Upper lobe of left lung (tissue), 6 donors: Measurements from ENCODE around the gene DNAH1. TPM values are rescaled to one million over a fixed set of nuclear protein-coding genes. Genes with fewer than 3 reads are reported as not detected.
"Not testable (repeated sequence)": the region's sequence is repeated elsewhere in the genome, so short reads cannot be mapped to it uniquely, and the experiment has no call there.

Source experiments
- ATAC-seq, 2 donors: fragments of 200-7000 bp; cut with Tn5 transposase; one replicate each; pipeline ENCODE4 v1.9.1; 2022; ENCODE audit warnings: mild to moderate bottlenecking in 2 of 2, moderate library complexity in 2 of 2; ENCODE audit not compliant: low FRiP score in 2 of 2
- DNase-seq, 2 donors: peaks; one replicate each; pipeline ENCODE4 v3.0.0-alpha.2; 2019 to 2020
- H3K27ac ChIP-seq, 4 donors: fragments of 200-600 bp; sonication (generic); one replicate each; pipeline ENCODE4 v1.5.1; 2016 to 2019
- H3K27me3 ChIP-seq, 4 donors: fragments of 200-600 bp; sonication (generic); one replicate each; pipeline ENCODE4 v1.5.1; 2017 to 2019
- H3K36me3 ChIP-seq, 4 donors: fragments of 200-600 bp; sonication (generic); one replicate each; pipeline ENCODE4 v1.5.1; 2016 to 2019
- H3K4me1 ChIP-seq, 4 donors: fragments of 200-600 bp; sonication (generic); one replicate each; pipeline ENCODE4 v1.5.1; 2018 to 2019
- H3K4me3 ChIP-seq, 4 donors: fragments of 200-600 bp; sonication (generic); one replicate each; pipeline ENCODE4 v1.5.1; 2017 to 2019; ENCODE audit warnings: mild to moderate bottlenecking in 2 of 4, moderate library complexity in 1 of 4
- H3K9me3 ChIP-seq, 4 donors: fragments of 200-600 bp; sonication (generic); one replicate each; pipeline ENCODE4 v1.5.1; 2018 to 2019
- CTCF ChIP-seq, 6 experiments: fragments of 450-650 bp in 4 of 6; fragments of 200-600 bp in 2 of 6; sonication (generic) in 2 of 6; IDR thresholded peaks; one replicate each; pipeline ENCODE4 v1.5.1; 2016 to 2019; ENCODE audit warnings: antibody characterized with exemption in 6 of 6
- EP300 ChIP-seq, 4 donors: sonication (generic); formaldehyde crosslinking; IDR thresholded peaks; one replicate each; pipeline ENCODE4 v1.5.1; 2017; ENCODE audit warnings: antibody characterized with exemption in 4 of 4, control low read depth in 2 of 4
- POLR2A ChIP-seq, 4 donors: fragments of 450-650 bp; IDR thresholded peaks; one replicate each; pipeline ENCODE4 v1.5.1; 2016 to 2017; ENCODE audit warnings: antibody characterized with exemption in 4 of 4, mild to moderate bottlenecking in 2 of 4
- POLR2AphosphoS5 ChIP-seq, 2 donors: sonication (generic); formaldehyde crosslinking; IDR thresholded peaks; one replicate each; pipeline ENCODE4 v1.5.1; 2017; ENCODE audit warnings: antibody characterized with exemption in 2 of 2
- WGBS, 2 donors: methylation state at CpG; one replicate each; pipeline ENCODE4 v1.1.5; 2017 to 2018; 5-methylcytosine and 5-hydroxymethylcytosine counted together
- total RNA-seq, 6 donors: library from RNA; depleted of rRNA in 4 of 6; stranded (reverse); fragments of >200 nt in 4 of 6; gene quantifications; one replicate each; pipeline versions ENCODE4 v1.1.0 to v1.2.1, GENCODE V29; 2016 to 2021
- donor health status: DM: no; HTN: no; CAD: no; lungs with moderate emphysema.
- donor health status: DM: no; HTN: yes; CAD: no; lungs with severe emphysema.

The DNAH1 gene
- total RNA-seq: 10 to 100 TPM; 10.8 to 67.1 (median 22.4) TPM

- WGBS, 2 donors: 94 to 95% methylated on average over 1 to 3 of the region's 3 CpGs
- Histone ChIP-seq H3K4me1 (peaks cover 19 to 31% (median 22%) of the 10 kb centered on the region in 4 donors), H3K4me3 (peak within 1 kb of the TSS in 3 of 4 donors; percentile 29 to 50 (median 39)), H3K36me3 (no peaks in the 10 kb centered on the region), H3K9me3 (no peaks in the 10 kb centered on the region), H3K27ac (peak within 1 kb of the TSS in 3 of 4 donors; percentile 12 to 50 (median 34)), H3K27me3 (no peaks in the 10 kb centered on the region)
- ATAC-seq (no peak), DNase-seq (no peak)
- TF ChIP-seq POLR2AphosphoS5 (IDR thresholded peaks at IDR 0.05) (no peak), CTCF (IDR thresholded peaks at IDR 0.05) (no peak), EP300 (IDR thresholded peaks at IDR 0.05) (no peak), POLR2A (IDR thresholded peaks at IDR 0.05) (no peak)
These were observed at the start of gene DNAH1 for GRCh38 chr3:52315977-52316764. Gene DNAH1 (plus strand): TSS chr3:52316319. CDS start chr3:52322443, 6,124 bp downstream.

GRCh38 chr3:52268036-52268435 is 48.1 kb upstream of the DNAH1 start:
- DNase-seq (no peak), ATAC-seq (no peak)
- 68 to 76% methylated on average over 7 of the region's 7 CpGs for WGBS, 2 donors
- Histone ChIP-seq H3K36me3 (peaks cover 25 to 69% (median 53%) of the 10 kb centered on the region in 4 donors), H3K27ac (peak overlapping the region; percentile 22 to 73 (median 32)), H3K4me3 (no peak overlapping the region), H3K9me3 (no peaks in the 10 kb centered on the region), H3K27me3 (no peaks in the 10 kb centered on the region), H3K4me1 (peaks cover 50 to 68% (median 52%) of the 10 kb centered on the region in 4 donors)
- peak in 1 of 2 donors; percentile 27 for TF ChIP-seq POLR2AphosphoS5 (IDR thresholded peaks at IDR 0.05)
- peak in 1 of 4 donors; percentile 15 for TF ChIP-seq EP300 (IDR thresholded peaks at IDR 0.05)
- no peak for TF ChIP-seq POLR2A (IDR thresholded peaks at IDR 0.05)
- TF ChIP-seq CTCF (IDR thresholded peaks at IDR 0.05): no peak

GRCh38 chr3:52269776-52270175 is 46.3 kb upstream of the DNAH1 start:
- H3K4me1 ChIP-seq: peaks cover 64 to 77% (median 67%) of the 10 kb centered on the region in 4 donors
- no peak overlapping the region for H3K4me3 ChIP-seq
- TF ChIP-seq POLR2AphosphoS5 (IDR thresholded peaks at IDR 0.05): no peak
- no peak for TF ChIP-seq POLR2A (IDR thresholded peaks at IDR 0.05)
- TF ChIP-seq EP300 (IDR thresholded peaks at IDR 0.05): no peak
- no peak for TF ChIP-seq CTCF (IDR thresholded peaks at IDR 0.05)
- no peaks in the 10 kb centered on the region for H3K27me3 ChIP-seq
- no peaks in the 10 kb centered on the region for H3K9me3 ChIP-seq
- H3K36me3 ChIP-seq: peaks cover 14 to 64% (median 40%) of the 10 kb centered on the region in 4 donors
- 37 to 50% methylated on average over 3 of the region's 3 CpGs for WGBS, 2 donors
- peak overlapping the region; percentile 64 to 83 (median 71) for H3K27ac ChIP-seq
- DNase-seq: no peak
- no peak for ATAC-seq

GRCh38 chr3:52270252-52270754 is 45.8 kb upstream of the DNAH1 start:
- TF ChIP-seq CTCF (IDR thresholded peaks at IDR 0.05) (no peak), POLR2AphosphoS5 (IDR thresholded peaks at IDR 0.05) (no peak), EP300 (IDR thresholded peaks at IDR 0.05) (no peak), POLR2A (IDR thresholded peaks at IDR 0.05) (no peak)
- Histone ChIP-seq H3K4me1 (peaks cover 67 to 82% (median 70%) of the 10 kb centered on the region in 4 donors), H3K4me3 (no peak overlapping the region), H3K36me3 (peaks cover 14 to 61% (median 37%) of the 10 kb centered on the region in 4 donors), H3K9me3 (no peaks in the 10 kb centered on the region), H3K27ac (peak overlapping the region; percentile 64 to 83 (median 71)), H3K27me3 (no peaks in the 10 kb centered on the region)
- ATAC-seq (peak; percentile 44 to 48), DNase-seq (no peak)
- WGBS, 2 donors: 11 to 15% methylated on average over 9 of the region's 9 CpGs

GRCh38 chr3:52272172-52272571 is 43.9 kb upstream of the DNAH1 start:
- Histone ChIP-seq H3K4me1 (peaks cover 81 to 100% (median 87%) of the 10 kb centered on the region in 4 donors), H3K27ac (peak overlapping the region; percentile 4 to 83 (median 71)), H3K36me3 (peaks cover 0 to 43% (median 20%) of the 10 kb centered on the region in 4 donors)
- not testable (repeated sequence) for ATAC-seq, H3K4me3 ChIP-seq, DNase-seq, H3K9me3 ChIP-seq, H3K27me3 ChIP-seq
- WGBS, 2 donors: 73 to 84% methylated on average over 9 of the region's 9 CpGs
